Prostate gland (tissue), 2 donors: ENCODE measurements around the gene PPP2R5C. TPM values are rescaled to one million over a fixed set of nuclear protein-coding genes. Genes with fewer than 3 reads are reported as not detected.

Experiments
- DNase-seq: peaks from one replicate; pipeline ENCODE4 v3.0.0-alpha.2; 2019; ENCODE audit warnings: low spot score
- H3K27ac ChIP-seq, 2 donors: fragments of 200-600 bp; sonication (generic); 2 replicates each; pipeline ENCODE4 v1.5.1; 2017 to 2019
- H3K27me3 ChIP-seq: fragments of 200-600 bp; sonication (generic); replicated peaks from 2 replicates; pipeline ENCODE4 v1.5.1; 2019; ENCODE audit not compliant: insufficient read depth
- H3K36me3 ChIP-seq, 2 donors: fragments of 200-600 bp; sonication (generic); 1 replicate in 1 of 2; 2 replicates in 1 of 2; pipeline versions ENCODE4 v1.5.1 to v1.8.1; 2017 to 2019
- H3K4me1 ChIP-seq: fragments of 200-600 bp; sonication (generic); replicated peaks from 2 replicates; pipeline ENCODE4 v1.5.1; 2019
- H3K4me3 ChIP-seq, 2 donors: fragments of 200-600 bp; sonication (generic); 2 replicates each; pipeline ENCODE4 v1.5.1; 2017 to 2019
- H3K9me3 ChIP-seq: fragments of 200-600 bp; sonication (generic); 2 replicates; pipeline ENCODE4 v1.5.1; 2017
- POLR2A ChIP-seq: fragments of 450-650 bp; IDR thresholded peaks from one replicate; pipeline ENCODE4 v1.6.1; 2016; ENCODE audit warnings: antibody characterized with exemption, mild to moderate bottlenecking
- POLR2AphosphoS5 ChIP-seq: sonication (generic); formaldehyde crosslinking; IDR thresholded peaks from one replicate; pipeline ENCODE4 v1.6.1; 2017; ENCODE audit warnings: antibody characterized with exemption
- WGBS: methylation state at CpG from one replicate; pipeline ENCODE4 v1.1.5; 2018; 5-methylcytosine and 5-hydroxymethylcytosine counted together
- intact Hi-C: fragments of 100-400 bp; cut with DNase I; formaldehyde crosslinking; loops from one replicate; pipeline ENCODE4 v1.14.2; 2022
- total RNA-seq, 2 donors: library from RNA; depleted of rRNA; stranded (reverse); fragments of >200 nt; gene quantifications; one replicate each; pipeline ENCODE4 v1.1.0, GENCODE V29; 2016
- TF ChIP-seq, protein P1 (sequence below), 4 experiments: fragments of 200-600 bp in 2 of 4; fragments of 450-650 bp in 2 of 4; sonication (generic) in 2 of 4; IDR thresholded peaks; 1 replicate in 3 of 4; 2 replicates in 1 of 4; pipeline ENCODE4 v1.5.1; 2016 to 2019; ENCODE audit warnings: antibody characterized with exemption in 4 of 4, mild to moderate bottlenecking in 2 of 4, moderate library complexity in 2 of 4

The PPP2R5C gene
- total RNA-seq, 2 donors from 2014 or later = 67.8 to 96.2 TPM

- DNase-seq = no peak
- Histone ChIP-seq H3K36me3 (no peaks in the 10 kb centered on the region), H3K4me3 (no peak overlapping the region), H3K4me1 (no peaks in the 10 kb centered on the region), H3K27ac (no peak overlapping the region), H3K27me3 (no peaks in the 10 kb centered on the region), H3K9me3 (no peaks in the 10 kb centered on the region)
- intact Hi-C loops = loop anchor here (5.0 kb wide), 2 partner anchors 67 to 177 kb away; no protein-coding TSS in a partner anchor
- WGBS = 59% methylated on average over 3 of the region's 3 CpGs
- TF ChIP-seq, protein P1, sequence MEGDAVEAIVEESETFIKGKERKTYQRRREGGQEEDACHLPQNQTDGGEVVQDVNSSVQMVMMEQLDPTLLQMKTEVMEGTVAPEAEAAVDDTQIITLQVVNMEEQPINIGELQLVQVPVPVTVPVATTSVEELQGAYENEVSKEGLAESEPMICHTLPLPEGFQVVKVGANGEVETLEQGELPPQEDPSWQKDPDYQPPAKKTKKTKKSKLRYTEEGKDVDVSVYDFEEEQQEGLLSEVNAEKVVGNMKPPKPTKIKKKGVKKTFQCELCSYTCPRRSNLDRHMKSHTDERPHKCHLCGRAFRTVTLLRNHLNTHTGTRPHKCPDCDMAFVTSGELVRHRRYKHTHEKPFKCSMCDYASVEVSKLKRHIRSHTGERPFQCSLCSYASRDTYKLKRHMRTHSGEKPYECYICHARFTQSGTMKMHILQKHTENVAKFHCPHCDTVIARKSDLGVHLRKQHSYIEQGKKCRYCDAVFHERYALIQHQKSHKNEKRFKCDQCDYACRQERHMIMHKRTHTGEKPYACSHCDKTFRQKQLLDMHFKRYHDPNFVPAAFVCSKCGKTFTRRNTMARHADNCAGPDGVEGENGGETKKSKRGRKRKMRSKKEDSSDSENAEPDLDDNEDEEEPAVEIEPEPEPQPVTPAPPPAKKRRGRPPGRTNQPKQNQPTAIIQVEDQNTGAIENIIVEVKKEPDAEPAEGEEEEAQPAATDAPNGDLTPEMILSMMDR (IDR thresholded peaks at IDR 0.05) = no peak
- TF ChIP-seq POLR2AphosphoS5 (no peak), POLR2A (no peak)
Measured at GRCh38 chr14:101770183-101770582, 8.7 kb downstream of the PPP2R5C start.

DNA sequence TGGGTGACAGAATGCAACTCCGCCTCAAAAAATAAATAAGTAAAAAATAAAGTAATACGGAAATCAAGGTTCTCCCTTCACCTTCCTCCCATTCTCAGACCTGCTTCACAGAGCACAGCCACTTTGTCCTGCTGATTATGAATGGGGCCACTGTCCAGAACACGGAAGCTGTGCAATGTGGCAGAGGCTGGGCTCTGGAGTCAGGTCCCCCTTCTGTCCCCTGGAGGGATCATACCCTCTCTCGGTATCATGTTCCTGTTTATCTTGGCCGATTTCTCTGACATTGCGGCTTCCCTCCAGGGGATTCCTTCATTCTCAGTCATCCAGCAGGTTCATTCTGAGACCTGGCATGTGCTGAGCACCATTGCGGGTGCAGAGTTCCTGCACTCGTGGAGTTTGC, 11.3 kb downstream of the PPP2R5C start:
- Histone ChIP-seq H3K9me3 (no peaks in the 10 kb centered on the region), H3K4me3 (no peak overlapping the region), H3K27me3 (no peaks in the 10 kb centered on the region), H3K36me3 (no peaks in the 10 kb centered on the region), H3K4me1 (no peaks in the 10 kb centered on the region), H3K27ac (no peak overlapping the region)
- DNase-seq = no peak
- intact Hi-C loops = loop anchor here (5.0 kb wide), 2 partner anchors 65 to 175 kb away; no protein-coding TSS in a partner anchor
- WGBS = 45% methylated on average over 8 of the region's 8 CpGs
- TF ChIP-seq POLR2A = no peak
- peak; percentile 16 for TF ChIP-seq POLR2AphosphoS5

- no peak overlapping the region for H3K27ac ChIP-seq
- 80% methylated on average over 2 of the region's 2 CpGs for WGBS
- H3K36me3 ChIP-seq = no peaks in the 10 kb centered on the region
- intact Hi-C loops = loop anchor here (5.0 kb wide), 2 partner anchors 64 to 174 kb away; no protein-coding TSS in a partner anchor
- TF ChIP-seq, protein P1 (IDR thresholded peaks at IDR 0.05) = no peak
- no peak for TF ChIP-seq POLR2AphosphoS5
- no peak for TF ChIP-seq POLR2A
- no peaks in the 10 kb centered on the region for H3K27me3 ChIP-seq
- H3K4me3 ChIP-seq = no peak overlapping the region
- DNase-seq = no peak
- no peaks in the 10 kb centered on the region for H3K4me1 ChIP-seq
- no peaks in the 10 kb centered on the region for H3K9me3 ChIP-seq
Measured at GRCh38 chr14:101773378-101773777, 11.9 kb downstream of the PPP2R5C start.

DNA sequence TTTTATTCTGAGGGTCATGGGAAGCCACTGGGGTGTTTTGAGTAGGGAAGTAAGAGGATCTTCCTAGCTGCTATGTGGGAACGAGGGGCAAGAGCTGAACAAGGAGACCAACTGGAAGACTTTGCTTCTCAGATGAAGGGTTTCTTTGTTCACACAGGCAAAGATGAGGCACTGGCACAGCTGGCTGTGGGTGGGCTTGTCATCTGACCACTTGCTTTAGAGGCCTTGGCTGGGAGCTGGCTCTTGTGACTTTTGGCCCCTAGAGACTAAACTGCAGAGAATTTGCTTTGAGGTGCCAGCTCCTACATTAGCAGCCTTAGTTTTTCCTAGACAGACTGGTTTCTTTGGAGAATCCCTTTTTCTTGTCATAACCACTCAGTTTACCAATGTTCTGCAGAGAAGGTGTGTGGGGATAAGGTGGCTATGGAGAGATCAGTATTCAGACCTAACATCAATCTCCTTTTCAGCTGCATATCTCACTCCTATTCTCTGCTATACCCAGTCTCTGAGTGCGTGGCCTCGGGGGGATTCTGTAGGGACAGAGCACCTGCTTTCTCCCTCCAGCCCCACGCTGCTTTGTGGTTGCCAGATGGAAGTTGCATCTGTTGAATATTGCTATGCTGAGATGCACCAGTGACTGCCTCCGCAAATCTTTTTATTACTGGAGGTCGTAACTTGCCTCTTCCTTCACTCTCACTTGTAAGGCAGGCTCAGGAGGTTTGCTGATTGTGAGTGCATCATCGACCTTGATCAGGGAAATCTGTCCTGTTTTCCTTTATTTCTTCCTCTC, 12.7 kb downstream of the PPP2R5C start:
- DNase-seq = no peak
- H3K4me1 ChIP-seq = no peaks in the 10 kb centered on the region
- H3K4me3 ChIP-seq = no peak overlapping the region
- intact Hi-C loops = loop anchor here (5.0 kb wide), 2 partner anchors 63 to 173 kb away; no protein-coding TSS in a partner anchor
- H3K27ac ChIP-seq = no peak overlapping the region
- no peaks in the 10 kb centered on the region for H3K9me3 ChIP-seq
- 91% methylated on average over 7 of the region's 7 CpGs for WGBS
- TF ChIP-seq, protein P1 (IDR thresholded peaks at IDR 0.05) = no peak
- no peak for TF ChIP-seq POLR2AphosphoS5
- TF ChIP-seq POLR2A = no peak
- no peaks in the 10 kb centered on the region for H3K27me3 ChIP-seq
- no peaks in the 10 kb centered on the region for H3K36me3 ChIP-seq

GRCh38 chr14:101774814-101775213, 13.3 kb downstream of the PPP2R5C start:
- 88% methylated on average over 8 of the region's 8 CpGs for WGBS
- intact Hi-C loops = loop anchor here (5.0 kb wide), 2 partner anchors 62 to 172 kb away; no protein-coding TSS in a partner anchor

More at GRCh38 chr14:101774814-101775213, 13.3 kb downstream of the PPP2R5C start:
- Histone ChIP-seq H3K27me3 (no peaks in the 10 kb centered on the region), H3K9me3 (no peaks in the 10 kb centered on the region), H3K4me3 (no peak overlapping the region), H3K4me1 (no peaks in the 10 kb centered on the region), H3K27ac (no peak overlapping the region), H3K36me3 (no peaks in the 10 kb centered on the region)
- TF ChIP-seq POLR2AphosphoS5 = no peak
- TF ChIP-seq, protein P1 (IDR thresholded peaks at IDR 0.05) = no peak
- no peak for TF ChIP-seq POLR2A
- DNase-seq = no peak
